ENCODE data around the gene SPOCK2. TPM values are rescaled to one million over a fixed set of nuclear protein-coding genes. Genes with fewer than 3 reads are reported as not detected.

SPOCK2 gene
- polyA plus RNA-seq, 3 donors: 0.20 to 1.6 (median 0.45) TPM

GRCh38 chr10:72012796-72013195 lies 75.6 kb downstream of the SPOCK2 start:
- no peak for DNase-seq
- TF ChIP-seq, protein P1, sequence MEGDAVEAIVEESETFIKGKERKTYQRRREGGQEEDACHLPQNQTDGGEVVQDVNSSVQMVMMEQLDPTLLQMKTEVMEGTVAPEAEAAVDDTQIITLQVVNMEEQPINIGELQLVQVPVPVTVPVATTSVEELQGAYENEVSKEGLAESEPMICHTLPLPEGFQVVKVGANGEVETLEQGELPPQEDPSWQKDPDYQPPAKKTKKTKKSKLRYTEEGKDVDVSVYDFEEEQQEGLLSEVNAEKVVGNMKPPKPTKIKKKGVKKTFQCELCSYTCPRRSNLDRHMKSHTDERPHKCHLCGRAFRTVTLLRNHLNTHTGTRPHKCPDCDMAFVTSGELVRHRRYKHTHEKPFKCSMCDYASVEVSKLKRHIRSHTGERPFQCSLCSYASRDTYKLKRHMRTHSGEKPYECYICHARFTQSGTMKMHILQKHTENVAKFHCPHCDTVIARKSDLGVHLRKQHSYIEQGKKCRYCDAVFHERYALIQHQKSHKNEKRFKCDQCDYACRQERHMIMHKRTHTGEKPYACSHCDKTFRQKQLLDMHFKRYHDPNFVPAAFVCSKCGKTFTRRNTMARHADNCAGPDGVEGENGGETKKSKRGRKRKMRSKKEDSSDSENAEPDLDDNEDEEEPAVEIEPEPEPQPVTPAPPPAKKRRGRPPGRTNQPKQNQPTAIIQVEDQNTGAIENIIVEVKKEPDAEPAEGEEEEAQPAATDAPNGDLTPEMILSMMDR (IDR thresholded peaks at IDR 0.05): no peak
- no peaks in the 10 kb centered on the region for H3K4me1 ChIP-seq (ENCODE audit: control insufficient read depth in 1 of 2, insufficient read depth in 2 of 2, low read length in 2 of 2)
- no peak overlapping the region for H3K9ac ChIP-seq (ENCODE audit: insufficient read depth, low read length, poor library complexity, severe bottlenecking)
- WGBS (ENCODE audit: insufficient coverage): 89% methylated on average over 7 of the region's 7 CpGs
- Mint-ChIP-seq H3K27ac (no peak overlapping the region), H3K4me1 (peaks cover 3% of the 10 kb centered on the region), H3K36me3 (no peaks in the 10 kb centered on the region), H3K9me3 (peaks cover 0 to 8% (median under 1%) of the 10 kb centered on the region in 7 donors), H3K27me3 (ENCODE audit: low read depth in 3 of 3) (peaks cover 1 to 4% (median 3%) of the 10 kb centered on the region in 3 donors), H3K4me3 (no peak overlapping the region)
- no peak overlapping the region for H2AFZ ChIP-seq (ENCODE audit: insufficient read depth, low read depth, low read length, poor library complexity, severe bottlenecking)
- H3K27me3 ChIP-seq (ENCODE audit: control insufficient read depth in 2 of 2, insufficient read depth in 2 of 2, low read length in 2 of 2): no peaks in the 10 kb centered on the region
- intact Hi-C loops (cut with micrococcal nuclease): no loop called here
- H3K27ac ChIP-seq (ENCODE audit: low read depth in 1 of 2, low read length in 2 of 2): no peak overlapping the region
- no peaks in the 10 kb centered on the region for H3K79me2 ChIP-seq (ENCODE audit: insufficient read depth, low read length)
- H3K4me2 ChIP-seq (replicated peaks; ENCODE audit: extremely low read depth, low read length, poor library complexity, severe bottlenecking): no peak overlapping the region
- H3K9me3 ChIP-seq (replicated peaks in 1 of 2; ENCODE audit: control insufficient read depth in 1 of 2, insufficient read depth in 1 of 2, low read length in 2 of 2): no peaks in the 10 kb centered on the region
- H4K20me1 ChIP-seq (ENCODE audit: insufficient read depth, low read length): no peaks in the 10 kb centered on the region
- no peaks in the 10 kb centered on the region for H3K36me3 ChIP-seq (replicated peaks in 1 of 2; ENCODE audit: control insufficient read depth in 1 of 2, insufficient read depth in 2 of 2, low read length in 2 of 2)
- H3K4me3 ChIP-seq (replicated peaks in 1 of 3; ENCODE audit: low read depth in 2 of 3, low read length in 3 of 3): no peak overlapping the region

DNA sequence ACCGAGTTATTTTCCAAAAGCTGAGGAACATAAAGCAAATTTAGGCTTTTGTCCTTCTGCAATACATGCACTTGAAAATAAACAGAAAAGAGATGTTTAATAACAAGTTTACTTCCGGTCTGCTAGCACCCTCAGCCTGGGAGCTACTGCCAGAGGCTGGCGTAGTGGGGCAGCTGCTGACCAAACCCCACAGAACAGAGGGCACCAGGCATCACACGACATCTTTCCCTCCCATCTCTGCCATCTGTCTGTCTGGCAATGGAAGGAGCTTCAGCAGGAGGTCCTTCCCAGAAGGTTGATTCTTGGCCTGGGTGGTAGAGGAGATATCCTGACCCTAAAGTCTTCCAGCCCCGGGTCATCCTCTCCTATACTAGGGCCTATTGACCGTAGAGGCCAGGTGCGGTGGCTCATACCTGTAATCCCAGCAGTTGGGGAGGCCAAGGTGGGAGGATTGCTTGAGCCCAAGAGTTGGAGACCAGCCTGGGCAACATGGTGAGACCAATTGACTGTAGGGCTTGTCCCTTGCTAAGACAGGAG lies 76.3 kb downstream of the SPOCK2 start:
- Mint-ChIP-seq H3K9me3 (peaks cover 0 to 10% (median 6%) of the 10 kb centered on the region in 7 donors), H3K36me3 (no peaks in the 10 kb centered on the region)
- intact Hi-C loops (cut with micrococcal nuclease): no loop called here

More for the DNA sequence above, 76.3 kb downstream of the SPOCK2 start:
- Histone ChIP-seq H3K27me3 (ENCODE audit: control insufficient read depth in 2 of 2, insufficient read depth in 2 of 2, low read length in 2 of 2) (no peaks in the 10 kb centered on the region), H3K4me3 (replicated peaks in 1 of 3; ENCODE audit: low read depth in 2 of 3, low read length in 3 of 3) (no peak overlapping the region), H4K20me1 (ENCODE audit: insufficient read depth, low read length) (no peaks in the 10 kb centered on the region), H3K4me2 (replicated peaks; ENCODE audit: extremely low read depth, low read length, poor library complexity, severe bottlenecking) (no peak overlapping the region), H3K27ac (ENCODE audit: low read depth in 1 of 2, low read length in 2 of 2) (no peak overlapping the region), H3K4me1 (ENCODE audit: control insufficient read depth in 1 of 2, insufficient read depth in 2 of 2, low read length in 2 of 2) (no peaks in the 10 kb centered on the region), H2AFZ (ENCODE audit: insufficient read depth, low read depth, low read length, poor library complexity, severe bottlenecking) (no peak overlapping the region), H3K9ac (ENCODE audit: insufficient read depth, low read length, poor library complexity, severe bottlenecking) (no peak overlapping the region), H3K79me2 (ENCODE audit: insufficient read depth, low read length) (no peaks in the 10 kb centered on the region), H3K9me3 (replicated peaks in 1 of 2; ENCODE audit: control insufficient read depth in 1 of 2, insufficient read depth in 1 of 2, low read length in 2 of 2) (peaks cover 0 to 7% of the 10 kb centered on the region in 2 donors), H3K36me3 (replicated peaks in 1 of 2; ENCODE audit: control insufficient read depth in 1 of 2, insufficient read depth in 2 of 2, low read length in 2 of 2) (no peaks in the 10 kb centered on the region)
- WGBS (ENCODE audit: insufficient coverage): 93% methylated on average over 3 of the region's 7 CpGs
- Mint-ChIP-seq H3K4me3 (no peak overlapping the region), H3K27me3 (ENCODE audit: low read depth in 3 of 3) (peaks cover 1 to 4% (median 3%) of the 10 kb centered on the region in 3 donors), H3K4me1 (peaks cover 3% of the 10 kb centered on the region), H3K27ac (no peak overlapping the region)
- TF ChIP-seq, protein P1 (IDR thresholded peaks at IDR 0.05): no peak
- DNase-seq: no peak
